Hematopoietic multipotent progenitor cell treated with erythropoietin and hydrocortisone succinate and interleukin-3 and kit ligand, for 17 days (in vitro differentiated cells): ENCODE data around the gene SLC25A47.
"Not testable (repeated sequence)": the region's sequence is repeated elsewhere in the genome, so short reads cannot be mapped to it uniquely, and the experiment has no call there.

Source experiments
- DNase-seq: peaks from one replicate; pipeline ENCODE4 v3.0.0-alpha.2; 2015; ENCODE audit warnings: low spot score

The SLC25A47 gene

DNA sequence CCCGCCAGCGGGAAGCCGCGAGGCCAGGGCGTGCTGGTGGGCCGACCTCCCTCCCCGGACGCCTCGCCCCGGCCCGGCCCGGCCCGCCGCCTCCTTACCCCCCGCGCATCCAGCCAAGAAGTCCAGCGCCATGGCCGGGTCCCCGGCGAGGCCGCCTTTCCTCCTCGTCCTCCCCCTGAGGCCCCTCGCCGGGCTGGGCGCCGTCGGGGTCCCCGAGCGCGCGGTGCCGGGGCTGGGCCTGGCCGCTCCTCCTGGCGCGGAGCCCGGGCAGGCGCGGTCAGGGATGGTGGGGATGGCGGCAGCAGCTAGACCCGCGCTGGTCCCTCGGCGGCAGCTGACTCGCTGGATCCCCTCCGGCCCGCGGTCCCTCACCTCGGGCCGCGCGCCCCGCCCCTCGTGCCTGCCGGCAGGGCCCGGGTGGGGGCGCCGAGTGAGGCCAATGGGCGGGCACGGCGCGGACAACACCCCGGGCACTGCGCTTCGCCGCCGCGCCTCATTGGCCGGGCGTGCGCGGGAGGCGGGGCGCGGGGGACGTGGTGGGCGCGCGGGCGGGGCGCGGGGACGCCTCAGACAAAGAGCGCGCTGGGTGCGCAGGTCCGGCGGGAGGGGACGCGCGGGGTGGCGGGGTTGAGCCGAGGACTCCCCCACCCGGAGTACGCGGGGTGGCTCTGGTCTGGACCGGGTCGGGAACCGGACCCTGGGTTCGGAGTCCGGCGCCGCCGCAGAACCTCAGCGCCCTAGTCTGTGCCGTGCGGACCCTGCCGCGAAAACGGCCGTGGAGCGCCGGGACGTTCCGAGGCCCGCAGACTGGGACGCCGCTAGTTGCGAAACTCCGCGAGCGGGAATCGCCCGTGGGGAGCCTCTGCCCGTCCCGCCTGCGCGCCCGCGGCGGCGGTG lies 16.8 kb upstream of the SLC25A47 start, which contains the start of gene SLC25A29:
Gene SLC25A29 (minus strand): TSS at position 344 of the 897 bp plus-strand sequence. CDS start 212 bp downstream, at position 132.
- peak; percentile 51 for DNase-seq

DNA sequence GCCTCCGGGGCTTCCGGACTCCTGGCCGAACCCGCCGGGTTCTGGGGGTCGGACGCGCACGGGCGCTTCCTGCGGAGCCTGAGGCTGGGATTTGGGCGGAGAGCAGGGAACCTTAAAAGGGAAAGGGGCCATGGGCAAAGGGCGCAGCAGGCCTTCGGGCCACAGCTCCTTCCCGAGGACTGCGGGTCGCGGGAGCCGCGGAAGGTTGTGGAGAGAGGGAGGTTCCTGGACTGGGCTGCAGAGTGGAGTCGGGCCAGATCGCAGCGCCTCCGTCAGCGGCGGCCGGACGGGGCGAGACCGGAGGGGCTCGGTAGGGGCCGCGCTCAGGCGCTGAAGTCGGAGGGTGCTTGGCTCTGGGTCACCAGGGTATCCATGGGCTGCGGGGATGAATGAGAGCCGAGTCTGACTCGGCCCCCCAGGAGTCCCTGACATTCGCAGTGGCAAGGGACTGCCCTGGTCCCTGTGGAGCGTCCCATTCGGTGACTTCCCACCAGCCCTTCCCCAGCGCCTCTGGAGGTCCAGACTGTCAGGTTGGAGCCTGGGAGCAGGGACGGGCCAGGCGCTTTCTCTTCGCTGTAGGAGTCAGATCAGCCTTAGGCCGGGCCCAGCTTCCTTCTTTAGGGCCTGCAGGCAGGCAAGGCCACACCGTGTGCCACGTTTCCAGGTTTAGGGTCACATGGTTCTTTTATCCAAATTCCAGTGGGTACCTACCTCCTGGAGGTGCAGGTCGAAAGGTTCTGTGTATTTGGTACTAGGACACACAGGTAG lies 16.0 kb upstream of the SLC25A47 start:
- no peak for DNase-seq

DNA sequence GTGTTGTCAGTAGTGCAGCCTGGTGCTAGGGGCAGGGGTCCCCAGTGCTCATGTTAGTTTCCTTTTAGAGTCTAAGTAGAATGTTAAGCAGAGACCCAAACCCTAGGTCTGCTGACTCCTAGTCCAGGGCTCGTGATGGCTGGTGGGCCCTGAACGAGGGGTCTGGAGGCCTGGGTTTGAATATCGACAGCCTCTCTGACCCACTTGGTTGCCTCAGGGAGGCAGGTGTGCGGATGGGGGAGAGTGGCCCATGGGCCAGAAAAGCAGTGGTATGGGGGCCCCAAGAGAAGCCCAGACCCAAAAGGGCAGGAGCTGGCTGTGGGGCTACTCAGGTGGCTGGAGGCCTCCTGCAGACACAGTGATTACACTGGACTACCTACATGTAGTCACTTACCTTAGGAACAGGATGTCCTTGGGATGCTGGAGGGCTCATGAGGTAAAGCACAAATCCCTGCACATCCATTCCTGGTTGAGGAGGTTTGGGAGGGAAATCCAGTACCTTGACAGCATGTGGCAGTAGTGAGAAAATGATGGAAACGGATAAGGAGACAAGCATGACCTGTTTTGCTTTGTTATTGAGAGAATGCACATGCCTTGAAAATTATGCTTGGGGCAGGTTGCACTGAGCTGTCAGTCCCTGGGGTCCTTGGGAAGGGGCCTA lies 15.2 kb upstream of the SLC25A47 start:
- DNase-seq = no peak

DNA sequence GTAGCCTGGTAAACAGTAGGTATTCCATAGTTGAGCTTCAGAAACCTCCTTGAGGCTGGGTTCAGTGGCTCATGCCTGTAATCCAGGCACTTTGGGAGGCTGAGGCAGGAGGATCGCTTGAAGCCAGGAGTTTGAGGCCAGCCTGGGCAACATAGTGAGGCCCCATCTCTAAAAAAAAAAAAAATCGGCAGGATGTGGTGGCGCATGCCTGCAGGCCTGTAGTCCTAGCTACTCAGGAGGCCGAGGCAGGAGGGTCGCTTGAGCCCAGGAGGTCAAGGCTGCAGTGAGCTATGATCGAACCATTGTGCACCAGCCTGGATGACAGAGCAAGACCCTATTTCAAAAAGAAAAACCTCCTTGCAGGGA lies 14.7 kb upstream of the SLC25A47 start:
- not testable (repeated sequence) for DNase-seq

- no peak for DNase-seq
Measured at GRCh38 chr14:100309028-100309737, 14.0 kb upstream of the SLC25A47 start.

DNA sequence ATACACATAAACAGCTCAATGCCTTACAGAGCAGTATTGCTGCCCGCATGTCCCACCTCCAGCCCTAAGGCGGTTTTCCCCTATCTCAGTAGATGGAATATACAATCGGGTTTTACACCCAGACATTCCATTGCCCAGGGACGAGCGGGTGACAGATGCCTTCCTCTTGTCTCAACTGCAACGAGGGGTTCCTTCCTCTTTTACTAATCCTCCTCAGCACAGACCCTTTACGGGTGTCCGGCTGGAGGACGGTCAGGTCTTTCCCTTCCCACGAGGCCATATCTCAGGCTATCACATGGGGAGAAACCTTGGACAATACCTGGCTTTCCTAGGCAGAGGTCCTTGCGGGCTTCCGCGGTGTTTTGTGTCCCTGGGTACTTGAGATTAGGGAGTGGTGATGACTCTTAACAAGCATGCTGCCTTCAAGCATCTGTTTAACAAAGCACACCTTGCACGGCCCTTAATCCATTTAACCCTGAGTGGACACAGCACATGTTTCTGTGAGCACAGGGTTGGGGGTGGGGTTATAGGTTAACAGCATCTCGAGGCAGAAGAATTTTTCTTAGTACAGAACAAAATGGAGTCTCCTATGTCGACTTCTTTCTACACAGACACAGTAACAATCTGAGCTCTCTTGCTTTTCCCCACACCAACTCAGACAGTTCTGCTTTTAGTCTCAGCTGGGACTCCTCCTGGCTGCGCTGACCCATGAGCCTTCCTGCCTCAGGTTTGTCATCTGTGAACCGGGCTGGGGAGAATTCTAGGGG lies 10.8 kb upstream of the SLC25A47 start:
- DNase-seq = not testable (repeated sequence)

GRCh38 chr14:100312877-100313400 lies 10.2 kb upstream of the SLC25A47 start:
- DNase-seq = no peak

- DNase-seq = no peak
Measured at GRCh38 chr14:100313464-100314230, 9.5 kb upstream of the SLC25A47 start.

- DNase-seq = no peak
Measured at GRCh38 chr14:100314724-100315123, 8.4 kb upstream of the SLC25A47 start.

- no peak for DNase-seq
Measured at GRCh38 chr14:100317389-100317788, 5.8 kb upstream of the SLC25A47 start.

DNA sequence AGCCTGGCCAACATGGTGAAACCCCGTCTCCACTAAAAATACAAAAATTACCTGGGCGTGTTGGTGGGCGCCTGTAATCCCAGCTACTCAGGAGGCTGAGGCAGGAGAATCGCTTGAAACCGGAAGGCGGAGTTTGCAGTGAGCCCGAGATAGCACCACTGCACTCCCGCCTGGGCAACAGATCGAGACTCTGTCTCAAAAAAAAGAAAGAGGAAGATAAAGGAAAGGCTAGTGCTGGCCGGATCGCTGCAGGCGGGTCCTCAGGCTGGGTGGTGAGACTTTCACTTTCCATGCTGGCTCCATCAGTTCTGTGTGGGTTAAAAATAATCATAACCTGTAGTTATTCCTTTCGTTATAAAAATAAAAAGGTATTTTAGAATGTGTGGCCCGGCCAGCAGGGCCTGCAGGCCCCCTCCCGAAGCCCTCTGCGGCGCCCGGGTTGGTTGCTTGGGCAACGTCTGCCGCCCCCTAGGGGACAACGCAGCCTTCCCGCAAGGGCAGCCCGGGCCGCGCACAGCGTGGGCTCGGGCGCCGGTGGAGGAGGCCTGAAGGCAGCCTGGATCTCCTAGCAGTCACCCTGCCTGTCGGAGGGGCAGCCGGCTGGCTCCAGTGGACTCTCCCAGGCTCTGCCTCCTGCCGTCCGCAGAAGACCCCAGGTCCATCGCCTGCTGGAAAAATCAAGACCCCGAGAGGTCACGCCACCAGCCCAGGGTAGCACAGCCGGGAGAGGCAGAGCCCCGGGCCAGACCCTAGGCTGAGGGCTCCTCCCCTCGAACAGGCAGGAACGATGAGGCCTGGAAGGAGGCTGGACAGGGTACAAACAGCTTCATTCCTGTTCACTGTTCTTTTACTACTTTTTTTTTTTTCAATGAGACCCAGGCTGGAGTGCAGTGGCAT lies 5.0 kb upstream of the SLC25A47 start:
- peak; percentile 17 for DNase-seq

- DNase-seq = no peak
Measured at GRCh38 chr14:100320157-100320856, 2.8 kb upstream of the SLC25A47 start.

DNA sequence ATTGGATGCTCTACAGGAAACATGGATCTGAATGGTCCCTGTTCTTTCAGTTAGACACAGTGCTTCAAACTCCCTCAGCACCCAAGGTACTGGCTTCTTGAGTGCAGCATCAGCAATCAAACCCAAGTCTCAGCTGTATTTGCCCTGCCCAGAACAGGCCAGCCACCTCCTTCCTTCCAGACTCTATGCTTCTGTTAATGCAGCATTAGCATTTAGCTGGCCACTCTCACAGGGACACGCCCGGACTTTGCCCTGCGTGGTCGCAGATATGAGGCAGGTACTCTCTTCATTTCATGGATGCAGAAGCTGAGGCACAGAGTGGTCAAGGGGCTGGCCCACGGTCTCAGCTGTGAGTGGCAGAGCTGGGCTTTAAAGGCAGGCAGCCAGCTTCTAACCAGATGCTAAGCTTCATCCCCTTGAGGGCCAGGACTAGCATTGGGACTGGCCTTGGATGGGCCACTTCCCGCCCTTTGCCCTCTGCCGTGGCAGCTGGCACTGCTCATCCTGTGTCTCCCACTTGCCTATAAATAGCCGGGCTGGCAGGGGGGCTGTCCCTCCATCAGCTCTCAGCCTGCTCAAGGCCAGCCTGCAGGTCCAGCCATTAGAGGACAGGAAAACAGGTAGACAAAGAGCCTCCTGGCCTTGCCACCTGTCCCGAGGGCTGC lies 1.5 kb upstream of the SLC25A47 start:
- DNase-seq = no peak

DNA sequence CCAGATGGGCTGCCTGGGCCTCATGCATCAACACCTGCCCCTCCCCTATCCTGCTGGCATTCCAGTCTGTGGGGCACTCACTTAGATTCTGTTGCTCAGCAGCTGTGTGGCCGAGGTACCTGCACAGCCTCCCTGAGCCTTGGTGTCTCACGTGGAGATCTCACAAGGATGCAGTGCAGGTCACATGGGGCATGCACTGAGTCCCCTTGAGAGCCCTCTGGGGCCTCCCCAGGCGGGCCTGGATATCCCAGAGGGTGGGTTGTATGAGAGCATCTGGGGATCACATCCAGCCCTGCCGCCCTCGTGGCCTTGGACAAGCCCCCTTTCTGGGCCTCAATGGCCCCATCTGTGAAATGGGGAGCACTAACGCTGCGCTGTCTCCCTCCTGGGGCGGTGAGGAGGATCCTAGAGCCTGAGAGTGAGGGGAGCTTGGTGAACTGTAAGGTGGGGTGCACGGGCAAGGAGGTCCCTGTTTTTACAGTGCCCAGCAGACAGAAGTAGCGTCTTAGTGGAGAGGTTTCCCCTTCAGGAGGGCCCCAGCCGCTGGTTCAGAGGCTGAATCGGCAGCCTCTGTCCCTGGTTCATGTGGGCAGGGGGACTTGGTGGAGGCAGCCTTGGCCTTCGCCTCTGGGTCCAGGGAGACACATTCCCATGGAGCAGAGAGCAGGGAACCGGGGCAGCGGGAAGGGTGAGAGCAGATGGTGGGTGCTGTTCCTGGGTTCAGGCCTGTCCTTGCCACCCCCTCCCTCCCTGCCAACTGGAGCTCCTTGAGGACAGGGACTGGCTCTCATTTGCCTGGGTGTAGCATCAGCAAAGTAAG lies 791 bp upstream of the SLC25A47 start:
- DNase-seq = no peak

- DNase-seq = no peak
Measured at GRCh38 chr14:100323942-100324307, 786 bp downstream of the SLC25A47 start.

DNA sequence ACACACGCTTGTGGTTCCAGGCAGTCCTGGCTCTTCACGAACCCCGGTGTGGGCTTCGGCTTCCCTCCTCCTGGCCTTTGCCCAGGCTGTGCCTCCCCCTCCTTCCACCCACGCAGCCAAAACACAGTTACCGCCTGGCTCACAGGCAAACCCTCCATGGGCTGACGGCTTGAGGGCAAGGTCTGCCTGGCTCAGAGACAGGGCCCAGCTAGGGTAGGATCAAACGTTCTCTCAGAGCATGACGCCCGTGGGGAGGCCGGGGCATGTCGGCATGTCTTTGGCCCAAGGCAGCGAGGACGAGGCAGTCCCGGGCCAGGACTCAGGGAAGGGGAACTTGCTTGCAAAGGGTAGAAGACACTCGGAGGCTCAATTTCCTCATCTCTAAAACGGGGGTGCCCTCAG lies 2.1 kb downstream of the SLC25A47 start:
- no peak for DNase-seq

DNA sequence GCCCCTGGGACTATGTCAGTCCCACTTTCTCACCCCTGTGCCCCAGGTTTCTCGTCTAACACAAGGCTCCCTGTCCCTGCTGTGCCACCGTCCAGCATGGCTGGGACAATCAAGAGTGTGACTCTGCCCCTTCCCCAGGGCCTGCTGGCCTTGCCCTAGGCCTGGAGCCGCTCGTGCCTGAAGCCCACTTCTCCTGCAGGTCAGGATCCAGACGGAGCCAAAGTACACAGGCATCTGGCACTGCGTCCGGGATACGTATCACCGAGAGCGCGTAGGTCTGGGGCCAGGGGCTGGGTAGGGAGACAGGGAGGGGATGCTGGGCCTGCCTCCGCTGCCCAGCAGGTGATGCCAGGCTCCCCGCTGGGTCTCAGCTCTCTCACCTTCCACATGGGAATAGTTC lies 2.8 kb downstream of the SLC25A47 start:
- DNase-seq = no peak
